Psoas muscle (tissue), 8 donors: Measurements from ENCODE around the gene KIRREL2. TPM values are rescaled to one million over a fixed set of nuclear protein-coding genes. Genes with fewer than 3 reads are reported as not detected.
A peak's percentile ranks its signal among the peaks of the same experiment; 100 is the strongest.

ENCODE experiments used
- ATAC-seq, 4 donors: fragments of 200-7000 bp; cut with Tn5 transposase; one replicate each; pipeline ENCODE4 v1.9.1; 2020; ENCODE audit warnings: moderate library complexity in 3 of 4, mild to moderate bottlenecking in 2 of 4
- DNase-seq, 2 donors: peaks; one replicate each; pipeline ENCODE4 v3.0.0-alpha.2; 2020
- H3K27ac ChIP-seq: fragments of 200-600 bp; one replicate; pipeline ENCODE4 v1.8.0; 2022
- H3K27me3 ChIP-seq, 3 donors: fragments of 200-600 bp in 1 of 3; one replicate each; pipeline versions ENCODE4 v1.6.1 to v1.8.0; 2013 to 2022; ENCODE audit warnings: low read length in 2 of 3, mild to moderate bottlenecking in 2 of 3, moderate library complexity in 1 of 3; ENCODE audit not compliant: insufficient read depth in 3 of 3
- H3K36me3 ChIP-seq, 2 donors: fragments of 200-600 bp in 1 of 2; one replicate each; pipeline versions ENCODE4 v1.6.1 to v1.8.0; 2013 to 2022; ENCODE audit warnings: low read depth in 1 of 2, mild to moderate bottlenecking in 1 of 2, moderate library complexity in 1 of 2; ENCODE audit not compliant: insufficient read depth in 1 of 2
- H3K4me1 ChIP-seq: fragments of 200-600 bp; one replicate; pipeline ENCODE4 v1.8.0; 2022
- H3K4me3 ChIP-seq: fragments of 200-600 bp; one replicate; pipeline ENCODE4 v1.8.0; 2022; ENCODE audit warnings: mild to moderate bottlenecking
- H3K9me3 ChIP-seq: fragments of 200-600 bp; one replicate; pipeline ENCODE4 v1.8.0; 2022
- WGBS, 3 donors: extraction: QIAGEN DNeasy Blood & Tissue Kit; methylation state at CpG; one replicate each; pipeline versions ENCODE4 v1.1.6 to v1.1.7; 2013; 5-methylcytosine and 5-hydroxymethylcytosine counted together
- intact Hi-C, 2 donors: fragments of 100-400 bp; cut with DNase I; formaldehyde crosslinking; loops; one replicate each; pipeline versions ENCODE4 v1.11.0 to v1.14.2; 2022
- polyA plus RNA-seq, 3 donors: library from polyadenylated mRNA; stranded (reverse); fragments of 200-250 nt; gene quantifications; one replicate each; pipeline ENCODE4 v1.2.3, GENCODE V29; 2013
- total RNA-seq, 4 donors: library from RNA; stranded (reverse); fragmentation: NEBNext Ultra II Directional in 2 of 4; extraction: Animal tissue kit (Norgen Biotek cat#: 25700) in 2 of 4; gene quantifications; one replicate each; pipeline versions ENCODE4 v1.2.1 to v1.2.4, GENCODE V29; 2021 to 2023
- TF ChIP-seq, protein P1 (sequence below): fragments of 200-600 bp; IDR thresholded peaks from one replicate; pipeline ENCODE4 v1.8.0; 2022; ENCODE audit warnings: antibody characterized with exemption
- donor health status: healthy with polysubstance abuse.
- donor health status: DM: no; HTN: no; CAD: no; lungs with moderate emphysema.
- donor health status: Bipolar disorder and iron deficiency.
- donor health status: healthy.
- donor health status: DM: yes; HTN: yes; CAD: no.
- donor health status: DM: no; HTN: no; CAD: no.
- donor health status: DM: no; HTN: no; CAD: no.
- donor health status: DM: yes; HTN: yes; CAD: no.

The KIRREL2 gene
- total and polyA plus RNA-seq, 7 donors: not detected

DNA sequence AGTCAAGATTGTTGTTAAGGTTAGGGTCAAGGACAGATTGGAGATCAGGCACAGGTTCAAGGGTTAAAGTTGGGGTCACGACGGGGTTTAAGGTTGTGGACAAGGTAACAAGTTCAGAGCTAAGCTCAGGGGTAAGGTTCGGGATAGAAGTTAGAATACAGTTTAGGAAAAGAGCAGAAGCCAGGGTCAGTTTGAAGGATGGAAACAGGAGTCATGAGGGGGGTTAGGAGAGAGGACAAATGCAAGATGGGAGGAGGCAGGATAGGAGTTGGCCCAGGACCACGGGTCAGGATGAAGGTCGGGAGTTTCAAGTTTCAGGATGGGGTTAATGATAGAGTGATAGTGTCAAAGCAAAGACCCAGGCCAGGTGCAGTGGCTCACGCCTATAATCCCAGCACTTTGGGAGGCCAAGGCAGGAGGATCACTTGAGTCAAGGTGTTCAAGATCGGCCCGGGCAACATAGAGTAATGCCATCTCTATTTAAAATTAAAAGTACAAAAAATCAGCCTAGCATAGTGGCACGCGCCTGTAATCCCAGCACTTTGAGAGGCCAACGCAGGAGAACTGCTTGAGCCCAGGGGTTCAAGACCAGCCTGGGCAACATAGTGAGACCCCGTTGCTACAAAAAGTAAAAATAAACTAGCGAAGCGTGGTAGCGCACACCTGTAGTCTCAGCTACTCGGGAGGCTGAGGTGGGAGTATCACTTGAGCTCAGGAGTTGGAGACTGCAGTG is 12.1 kb upstream of the KIRREL2 start:
- Histone ChIP-seq H3K27ac (no peak overlapping the region), H3K4me3 (peak overlapping the region; percentile 33), H3K9me3 (no peaks in the 10 kb centered on the region), H3K36me3 (no peaks in the 10 kb centered on the region), H3K27me3 (peaks cover 0 to 81% (median 29%) of the 10 kb centered on the region in 3 donors), H3K4me1 (no peaks in the 10 kb centered on the region)
- no peak for DNase-seq
- no peak for ATAC-seq
- TF ChIP-seq, protein P1, sequence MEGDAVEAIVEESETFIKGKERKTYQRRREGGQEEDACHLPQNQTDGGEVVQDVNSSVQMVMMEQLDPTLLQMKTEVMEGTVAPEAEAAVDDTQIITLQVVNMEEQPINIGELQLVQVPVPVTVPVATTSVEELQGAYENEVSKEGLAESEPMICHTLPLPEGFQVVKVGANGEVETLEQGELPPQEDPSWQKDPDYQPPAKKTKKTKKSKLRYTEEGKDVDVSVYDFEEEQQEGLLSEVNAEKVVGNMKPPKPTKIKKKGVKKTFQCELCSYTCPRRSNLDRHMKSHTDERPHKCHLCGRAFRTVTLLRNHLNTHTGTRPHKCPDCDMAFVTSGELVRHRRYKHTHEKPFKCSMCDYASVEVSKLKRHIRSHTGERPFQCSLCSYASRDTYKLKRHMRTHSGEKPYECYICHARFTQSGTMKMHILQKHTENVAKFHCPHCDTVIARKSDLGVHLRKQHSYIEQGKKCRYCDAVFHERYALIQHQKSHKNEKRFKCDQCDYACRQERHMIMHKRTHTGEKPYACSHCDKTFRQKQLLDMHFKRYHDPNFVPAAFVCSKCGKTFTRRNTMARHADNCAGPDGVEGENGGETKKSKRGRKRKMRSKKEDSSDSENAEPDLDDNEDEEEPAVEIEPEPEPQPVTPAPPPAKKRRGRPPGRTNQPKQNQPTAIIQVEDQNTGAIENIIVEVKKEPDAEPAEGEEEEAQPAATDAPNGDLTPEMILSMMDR: no peak
- 55 to 56% (median 55%) methylated on average over 16 of the region's 16 CpGs for WGBS, 3 donors
- intact Hi-C loops: no loop called here

DNA sequence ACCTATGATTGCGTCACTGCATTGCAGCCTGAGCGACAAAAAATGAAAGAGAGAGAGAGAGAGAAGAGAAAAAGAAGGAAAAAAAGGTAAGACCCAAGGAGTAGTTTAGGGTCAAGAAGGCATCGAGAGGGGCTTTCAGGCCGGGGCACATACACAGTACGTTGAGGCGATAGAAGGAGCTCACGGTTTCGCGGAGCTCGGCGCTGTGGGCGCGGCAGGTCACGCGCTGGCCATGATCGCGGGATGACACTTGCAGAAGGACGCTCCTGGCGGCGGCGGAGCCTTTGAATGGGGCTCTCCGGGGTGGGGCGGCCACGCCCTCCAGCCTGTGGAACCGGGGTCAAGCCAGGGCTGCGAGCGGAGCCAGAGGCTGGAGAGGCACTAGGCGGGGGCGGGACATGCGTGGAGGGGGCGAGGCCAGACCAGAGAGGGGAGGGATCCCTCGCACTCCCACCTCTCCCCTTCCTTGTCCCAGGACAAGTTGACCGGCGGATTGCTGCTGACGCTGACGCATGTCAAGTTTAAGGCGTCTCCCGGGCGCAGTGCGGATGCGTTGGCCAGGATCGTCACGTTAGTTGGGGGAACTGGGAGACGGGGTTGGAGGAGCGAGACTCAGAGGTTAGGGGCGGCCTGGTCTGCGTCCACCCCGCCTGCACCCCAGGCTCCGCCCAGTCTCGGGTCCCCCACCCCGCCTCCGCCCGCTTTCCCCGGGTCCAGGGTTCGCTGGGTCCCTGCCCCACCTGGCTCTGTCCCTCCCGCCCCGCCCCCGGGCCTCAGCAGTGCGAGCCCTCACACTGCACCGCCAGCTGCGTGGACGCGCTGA is 11.3 kb upstream of the KIRREL2 start:
- H3K27me3 ChIP-seq: peaks cover 0 to 89% (median 30%) of the 10 kb centered on the region in 3 donors
- H3K4me1 ChIP-seq: no peaks in the 10 kb centered on the region
- WGBS, 3 donors: 3 to 4% (median 3%) methylated on average over 40 to 63 of the region's 63 CpGs
- DNase-seq: peak in 1 of 2 donors; percentile 27
- H3K36me3 ChIP-seq: no peaks in the 10 kb centered on the region
- no peak overlapping the region for H3K27ac ChIP-seq
- no peaks in the 10 kb centered on the region for H3K9me3 ChIP-seq
- intact Hi-C loops: no loop called here
- no peak for ATAC-seq
- TF ChIP-seq, protein P1: no peak
- peak overlapping the region; percentile 33 for H3K4me3 ChIP-seq

DNA sequence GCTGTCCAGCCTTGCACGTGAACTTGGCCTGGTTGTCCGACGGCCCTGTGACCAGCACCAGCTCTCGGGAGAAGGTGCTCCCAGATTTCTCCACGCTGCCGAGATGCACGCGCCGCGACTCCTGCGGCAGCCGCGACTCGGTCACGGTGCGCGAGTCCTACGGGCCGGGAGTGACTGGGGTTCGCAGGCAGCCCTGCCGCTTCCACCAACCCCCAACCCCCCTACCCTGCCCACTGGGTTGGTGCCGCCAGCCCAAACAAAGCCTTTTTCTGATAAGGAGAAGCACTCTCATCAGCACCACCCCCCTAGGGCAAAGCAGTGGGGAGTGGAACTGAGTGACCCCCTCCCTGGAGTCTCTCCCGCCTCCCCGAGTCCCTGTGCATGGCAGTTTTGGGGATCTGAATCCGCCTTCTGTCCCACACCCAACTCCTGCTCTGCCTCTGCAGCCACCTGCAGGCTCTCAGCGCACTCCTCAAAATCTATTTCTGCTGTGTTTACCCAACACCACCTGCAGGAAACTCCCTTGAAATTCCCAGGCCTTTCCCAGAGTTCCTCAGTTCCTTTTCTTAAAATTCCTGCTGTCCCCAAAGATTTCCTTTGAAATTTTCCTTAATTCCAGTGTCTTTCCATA is 10.6 kb upstream of the KIRREL2 start:
- Histone ChIP-seq H3K4me3 (peak overlapping the region; percentile 33), H3K27me3 (peaks cover 0 to 96% (median 35%) of the 10 kb centered on the region in 3 donors)

DNA sequence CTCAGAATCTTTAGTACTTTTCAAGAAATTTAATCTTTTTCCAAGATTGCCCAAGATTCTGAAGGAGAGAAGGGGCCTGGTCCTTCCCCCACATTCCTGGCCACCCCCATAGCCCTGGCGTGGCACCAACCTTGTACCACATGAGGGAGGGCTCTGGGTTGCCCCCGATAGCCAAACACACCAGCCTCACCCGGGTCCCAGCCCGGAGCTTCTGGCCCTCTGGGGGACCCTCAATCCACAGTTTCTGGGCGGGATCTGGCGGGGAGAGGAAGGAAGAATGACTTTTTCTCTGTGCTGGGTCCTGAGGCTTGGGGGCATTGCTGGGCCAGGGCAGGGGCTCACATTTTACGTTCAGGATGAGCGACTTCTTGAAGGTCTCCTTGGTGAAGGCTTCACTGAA is 8.8 kb upstream of the KIRREL2 start:
- WGBS, 3 donors: 70 to 75% (median 74%) methylated on average over 8 of the region's 8 CpGs

More for the DNA sequence above, 10.6 kb upstream of the KIRREL2 start:
- TF ChIP-seq, protein P1: no peak
- H3K27ac ChIP-seq: no peak overlapping the region
- intact Hi-C loops: no loop called here
- no peaks in the 10 kb centered on the region for H3K4me1 ChIP-seq
- no peaks in the 10 kb centered on the region for H3K36me3 ChIP-seq
- DNase-seq (no peak), ATAC-seq (no peak)
- 2 to 4% (median 3%) methylated on average over 23 to 26 of the region's 26 CpGs for WGBS, 3 donors
- no peaks in the 10 kb centered on the region for H3K9me3 ChIP-seq

More for the DNA sequence above, 8.8 kb upstream of the KIRREL2 start:
- H3K4me3 ChIP-seq: no peak overlapping the region
- intact Hi-C loops: no loop called here
- no peaks in the 10 kb centered on the region for H3K4me1 ChIP-seq
- H3K36me3 ChIP-seq: no peaks in the 10 kb centered on the region
- H3K27me3 ChIP-seq: peaks cover 0 to 97% (median 40%) of the 10 kb centered on the region in 3 donors
- no peak overlapping the region for H3K27ac ChIP-seq
- TF ChIP-seq, protein P1: no peak
- no peaks in the 10 kb centered on the region for H3K9me3 ChIP-seq
- DNase-seq (no peak), ATAC-seq (no peak)
